H1 (cell line): ENCODE data around the gene GINS2. TPM values are rescaled to one million over a fixed set of nuclear protein-coding genes. Genes with fewer than 3 reads are reported as not detected.

Experiments
- CTCF ChIA-PET: fragments of 300-600 bp; sonication (Branson Sonifier 250); formaldehyde crosslinking; loops from one replicate; lab custom pipeline; 2021; ENCODE audit not compliant: partially characterized antibody; lab: Charles Lee
- POLR2A ChIA-PET: fragments of 300-600 bp; sonication (Branson Sonifier 250); formaldehyde crosslinking; loops from one replicate; lab custom pipeline; 2021; ENCODE audit warnings: inconsistent platforms; ENCODE audit not compliant: partially characterized antibody; lab: Charles Lee
- DNase-seq, 2 experiments: peaks; one replicate each; pipeline versions ENCODE4 v3.0.0 to v3.0.0-alpha.2; 2010 to 2022; ENCODE audit warnings: low spot score in 2 of 2, low read depth in 1 of 2, mixed read lengths in 1 of 2
- FAIRE-seq: peaks from 2 replicates; lab custom pipeline; 2011; peaks lifted over from hg19 to GRCh38; lab: Jason Lieb, UNC
- H2AFZ ChIP-seq: 2 replicates; pipeline ENCODE4 v1.8.1; 2012; ENCODE audit warnings: low read length, inconsistent platforms
- H2AK5ac ChIP-seq: 2 replicates; pipeline ENCODE4 v1.6.1; 2013; ENCODE audit warnings: low read depth, low read length
- H2BK120ac ChIP-seq: replicated peaks from 2 replicates; pipeline ENCODE3; 2013; ENCODE audit warnings: low read depth, low read length, inconsistent platforms
- H2BK12ac ChIP-seq: 2 replicates; pipeline ENCODE4 v1.6.1; 2013; ENCODE audit warnings: low read depth, low read length
- H2BK15ac ChIP-seq: 2 replicates; pipeline ENCODE4 v1.6.1; 2013; ENCODE audit warnings: low read length
- H2BK20ac ChIP-seq: 2 replicates; pipeline ENCODE4 v1.6.1; 2013; ENCODE audit warnings: low read length
- H2BK5ac ChIP-seq: 2 replicates; pipeline ENCODE4 v1.6.1; 2013; ENCODE audit warnings: low read depth, low read length
- H3K14ac ChIP-seq: 2 replicates; pipeline ENCODE4 v1.6.1; 2013; ENCODE audit warnings: inconsistent platforms; ENCODE audit not compliant: insufficient read length
- H3K18ac ChIP-seq: 2 replicates; pipeline ENCODE4 v1.6.1; 2013; ENCODE audit warnings: low read length; ENCODE audit errors: extremely low read depth
- H3K23ac ChIP-seq: 2 replicates; pipeline ENCODE4 v1.6.1; 2013; ENCODE audit warnings: inconsistent platforms; ENCODE audit not compliant: insufficient read length
- H3K23me2 ChIP-seq: 2 replicates; pipeline ENCODE4 v1.6.1; 2013; ENCODE audit warnings: low read depth, low read length
- H3K27ac ChIP-seq: 2 replicates; pipeline ENCODE4 v1.6.1; 2011; ENCODE audit warnings: low read depth, low read length, inconsistent platforms
- H3K27me3 ChIP-seq, 4 experiments: replicated peaks in 1 of 4; 1 replicate in 1 of 4; 2 replicates in 3 of 4; pipeline versions ENCODE4 v1.6.1 to v1.8.1; 2011 to 2013; ENCODE audit warnings: low read length in 3 of 4, mild to moderate bottlenecking in 3 of 4, inconsistent platforms in 2 of 4, mixed read lengths in 2 of 4, moderate library complexity in 1 of 4; ENCODE audit not compliant: control insufficient read depth in 3 of 4, insufficient read depth in 3 of 4; ENCODE audit errors: extremely low read depth in 1 of 4
- H3K36me3 ChIP-seq, 4 experiments: 2 replicates each; pipeline versions ENCODE4 v1.6.1 to v1.8.1; 2011 to 2013; ENCODE audit warnings: mild to moderate bottlenecking in 4 of 4, low read length in 3 of 4, moderate library complexity in 2 of 4, control low read depth in 1 of 4, inconsistent platforms in 1 of 4; ENCODE audit not compliant: insufficient read depth in 4 of 4, control insufficient read depth in 2 of 4
- H3K4ac ChIP-seq: replicated peaks from 2 replicates; pipeline ENCODE3; 2013; ENCODE audit warnings: low read length, low read depth, mixed read lengths, inconsistent platforms; ENCODE audit not compliant: insufficient read length
- H3K4me1 ChIP-seq, 4 experiments: replicated peaks in 1 of 4; 1 replicate in 1 of 4; 2 replicates in 3 of 4; pipeline versions ENCODE4 v1.6.1 to v1.8.1; 2011 to 2013; ENCODE audit warnings: low read length in 3 of 4, inconsistent platforms in 2 of 4, mixed read lengths in 1 of 4; ENCODE audit not compliant: insufficient read depth in 4 of 4, control insufficient read depth in 3 of 4
- H3K4me2 ChIP-seq, 2 experiments: 2 replicates each; pipeline versions ENCODE4 v1.6.1 to v1.8.1; 2011 to 2013; ENCODE audit warnings: low read depth in 2 of 2, low read length in 2 of 2, control low read depth in 1 of 2, inconsistent platforms in 1 of 2, mild to moderate bottlenecking in 1 of 2; ENCODE audit not compliant: insufficient read depth in 1 of 2
- H3K4me3 ChIP-seq, 4 experiments: fragments of 200-600, 300-600 bp in 1 of 4; sonication (generic), shearing (Covaris generic), sonication (Bioruptor Twin) in 1 of 4; 2 replicates each; pipeline versions ENCODE4 v1.5.1 to v1.8.1; 2011 to 2016; ENCODE audit warnings: low read length in 4 of 4, low read depth in 3 of 4, control low read depth in 2 of 4, inconsistent platforms in 2 of 4, mild to moderate bottlenecking in 2 of 4, mixed read lengths in 1 of 4, moderate library complexity in 1 of 4; ENCODE audit not compliant: insufficient read depth in 2 of 4; ENCODE audit errors: extremely low read depth in 1 of 4
- H3K56ac ChIP-seq: replicated peaks from 2 replicates; pipeline ENCODE3; 2013; ENCODE audit warnings: low read depth, mild to moderate bottlenecking, mixed read lengths, low read length, inconsistent platforms; ENCODE audit not compliant: insufficient read length
- H3K79me1 ChIP-seq: 2 replicates; pipeline ENCODE4 v1.6.1; 2013; ENCODE audit warnings: low read depth, low read length, control low read depth
- H3K79me2 ChIP-seq, 2 experiments: 2 replicates each; pipeline versions ENCODE4 v1.6.1 to v1.8.1; 2012 to 2013; ENCODE audit warnings: low read length in 2 of 2, mild to moderate bottlenecking in 2 of 2, inconsistent platforms in 1 of 2; ENCODE audit not compliant: insufficient read depth in 2 of 2, control insufficient read depth in 1 of 2
- H3K9ac ChIP-seq, 4 experiments: replicated peaks in 1 of 4; 1 replicate in 1 of 4; 2 replicates in 3 of 4; pipeline versions ENCODE4 v1.6.1 to v1.8.1; 2011 to 2013; ENCODE audit warnings: low read depth in 3 of 4, low read length in 3 of 4, control low read depth in 2 of 4, mild to moderate bottlenecking in 2 of 4, moderate library complexity in 2 of 4, inconsistent platforms in 1 of 4; ENCODE audit errors: extremely low read depth in 1 of 4
- H3K9me3 ChIP-seq, 2 experiments: 2 replicates each; pipeline versions ENCODE4 v1.6.1 to v1.8.1; 2012 to 2013; ENCODE audit warnings: mild to moderate bottlenecking in 2 of 2, moderate library complexity in 2 of 2, control low read depth in 1 of 2, inconsistent platforms in 1 of 2, low read depth in 1 of 2, low read length in 1 of 2, mixed read lengths in 1 of 2; ENCODE audit not compliant: insufficient read depth in 2 of 2
- H4K20me1 ChIP-seq, 2 experiments: replicated peaks in 1 of 2; 2 replicates each; pipeline versions ENCODE3 to v1.8.1; 2011 to 2013; ENCODE audit warnings: inconsistent platforms in 2 of 2, low read length in 2 of 2, mild to moderate bottlenecking in 1 of 2; ENCODE audit not compliant: insufficient read depth in 2 of 2, control insufficient read depth in 1 of 2
- H4K5ac ChIP-seq: 2 replicates; pipeline ENCODE4 v1.6.1; 2013; ENCODE audit warnings: low read length, low read depth, mixed read lengths, inconsistent platforms; ENCODE audit not compliant: insufficient read length
- H4K8ac ChIP-seq: 2 replicates; pipeline ENCODE4 v1.8.0; 2013; ENCODE audit warnings: mild to moderate bottlenecking, moderate library complexity, low read length, inconsistent platforms; ENCODE audit not compliant: insufficient read depth; ENCODE audit errors: extremely low read depth
- H4K91ac ChIP-seq: replicated peaks from 2 replicates; pipeline ENCODE3; 2013; ENCODE audit warnings: low read length, mixed read lengths, inconsistent platforms; ENCODE audit not compliant: insufficient read length
- BACH1 ChIP-seq: IDR thresholded peaks from 2 replicates; pipeline ENCODE4 v1.6.1; 2012; ENCODE audit warnings: low read length, improper control_type of control experiment
- BCL11A ChIP-seq, 2 experiments: IDR thresholded peaks; one replicate each; pipeline ENCODE4 v1.6.1; 2011; ENCODE audit warnings: low read depth in 2 of 2, low read length in 2 of 2, mild to moderate bottlenecking in 2 of 2
- EGR1 ChIP-seq: IDR thresholded peaks from 2 replicates; pipeline ENCODE4 v1.6.1; 2011; ENCODE audit warnings: low read depth, low read length, borderline replicate concordance
- ZNF274 ChIP-seq: IDR thresholded peaks from 2 replicates; pipeline ENCODE4 v1.7.0; 2012; ENCODE audit warnings: low read length, borderline replicate concordance; ENCODE audit errors: extremely low read depth
- WGBS, 2 experiments: shearing (Covaris generic) in 1 of 2; methylation state at CpG; one replicate each; pipeline versions ENCODE4 v1.1.6 to v1.1.7; 2013 to 2015; ENCODE audit warnings: low lambda C conversion rate in 2 of 2, mixed read lengths in 2 of 2, inconsistent platforms in 1 of 2, low coverage in 1 of 2, missing lambda C conversion rate in 1 of 2; ENCODE audit not compliant: insufficient replicate concordance in 2 of 2, insufficient coverage in 1 of 2, insufficient read length in 1 of 2; ENCODE audit errors: extremely low coverage in 1 of 2, missing lambda C conversion rate in 1 of 2; 5-methylcytosine and 5-hydroxymethylcytosine counted together
- polyA plus RNA-seq, 7 experiments: library from polyadenylated mRNA; depleted of rRNA in 3 of 7; stranded (reverse) in 5 of 7; unstranded in 2 of 7; fragments of >200 nt in 5 of 7; fragments of 200-250 nt in 2 of 7; gene quantifications; 1 replicate in 5 of 7; 2 replicates in 1 of 7; 4 replicates in 1 of 7; pipeline versions ENCODE4 v1.2.1 to v1.2.3, GENCODE V29; 2011 to 2013; ENCODE audit warnings: missing spikeins in 2 of 7, mixed read lengths in 2 of 7
- total RNA-seq: library from RNA; stranded (reverse); fragmentation: NEBNext Ultra II Directional; extraction: Animal tissue kit (Norgen Biotek cat#: 25700); gene quantifications from 2 replicates; pipeline ENCODE4 v1.2.1, GENCODE V29; 2021

GINS2 gene
- total and polyA plus RNA-seq, 2 of the 8 experiments (the other 6 are each of a cell fraction or from before 2014, with no cell fraction given), result 29.4 to 59.1 TPM

- H3K23me2 ChIP-seq, result no peaks in the 10 kb centered on the region
- TF ChIP-seq BACH1 (no peak), BCL11A (IDR thresholded peaks at IDR 0.05; ENCODE audit: low read depth in 2 of 2, low read length in 2 of 2) (no peak), ZNF274 (no peak), EGR1 (no peak)
- H3K4me2 ChIP-seq, result no peak overlapping the region
- no peak overlapping the region; the same call in 1 of the 2 replicates for H2BK5ac ChIP-seq
- no peak overlapping the region for H3K14ac ChIP-seq
- H3K36me3 ChIP-seq, result peaks cover 9 to 56% (median 31%) of the 10 kb centered on the region in 4 experiments
- H3K4me3 ChIP-seq, result no peak overlapping the region
- DNase-seq, result no peak
- H3K27me3 ChIP-seq, result no peaks in the 10 kb centered on the region
- H4K20me1 ChIP-seq, result peaks cover 28 to 34% of the 10 kb centered on the region in 2 experiments
- H3K79me2 ChIP-seq, result peaks cover 0 to 9% of the 10 kb centered on the region in 2 experiments; a peak in 1 of 4 replicates
- H2BK120ac ChIP-seq, result no peak overlapping the region
- peaks cover 0 to 12% of the 10 kb centered on the region in 2 experiments; a peak in 1 of 4 replicates for H3K9me3 ChIP-seq
- 90% methylated on average over 27 of the region's 35 CpGs; no CpG with 5 or more reads in 1 of the 2 experiments for WGBS, 2 experiments
- H3K23ac ChIP-seq, result no peak overlapping the region
- no peak overlapping the region for H2AK5ac ChIP-seq
- H2AFZ ChIP-seq, result no peak overlapping the region
- no peak overlapping the region for H4K91ac ChIP-seq
- POLR2A ChIA-PET, result interaction anchor here (1.1 kb wide), 1 partner anchor 15 kb away, joined by 3 read pairs; no protein-coding TSS in a partner anchor
- CTCF ChIA-PET, result interaction anchor here (16.9 kb wide), 1 partner anchor 26 kb away, joined by 248 read pairs; no protein-coding TSS in a partner anchor
- peaks cover 12% of the 10 kb centered on the region; the same call in 1 of the 2 replicates for H3K79me1 ChIP-seq
- no peak overlapping the region for H2BK20ac ChIP-seq
- peaks cover 0 to 5% (median 0%) of the 10 kb centered on the region in 4 experiments; a peak in 2 of 7 replicates for H3K4me1 ChIP-seq
- no peak overlapping the region for H2BK15ac ChIP-seq
- H4K8ac ChIP-seq, result no peak overlapping the region
- no peak for FAIRE-seq
- no peak overlapping the region for H3K9ac ChIP-seq
- no peak overlapping the region for H3K27ac ChIP-seq
- H3K56ac ChIP-seq, result no peak overlapping the region
- H3K4ac ChIP-seq, result no peak overlapping the region
- no peak overlapping the region for H2BK12ac ChIP-seq
- H3K18ac ChIP-seq, result no peak overlapping the region
- H4K5ac ChIP-seq, result no peak overlapping the region
These were observed 36.1 kb downstream of the GINS2 start for GRCh38 chr16:85652431-85653221.
